ENCODE data around the gene CD8B2. TPM values are rescaled to one million over a fixed set of nuclear protein-coding genes. Genes with fewer than 3 reads are reported as not detected.

CD8B2 gene
- total RNA-seq, 1 experiment from 2014 or later, result not detected

DNA sequence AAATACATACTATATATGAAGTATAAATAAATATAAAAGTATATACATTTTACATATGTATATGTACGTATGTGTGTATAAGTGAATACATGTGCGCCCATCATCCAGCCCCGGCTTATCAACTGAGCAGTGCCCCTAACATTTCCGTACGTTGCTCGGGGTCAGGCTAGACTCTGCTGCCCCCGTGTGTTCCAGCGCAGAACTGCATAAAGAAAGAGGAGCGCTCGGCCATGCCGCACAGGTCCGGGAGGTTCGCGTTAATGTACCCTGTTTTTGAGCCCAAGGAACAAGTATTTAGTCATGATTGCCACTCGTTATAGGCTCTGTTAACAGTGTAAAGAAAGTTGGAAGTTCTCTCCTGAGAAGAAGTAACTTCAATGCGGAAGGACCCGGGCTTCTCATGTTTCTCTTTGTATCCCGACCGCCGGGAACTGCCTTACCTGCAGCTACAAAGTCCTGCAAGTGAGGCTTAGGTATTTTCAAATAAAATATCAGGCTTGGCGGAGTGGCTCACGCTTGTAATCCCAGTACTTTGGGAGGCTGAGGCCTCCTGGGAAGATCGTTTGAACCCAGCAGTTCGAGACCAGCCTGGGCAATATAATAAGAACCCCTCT is 55.7 kb downstream of the CD8B2 start (continued):
- no peak for TF ChIP-seq ZNF532 (CRISPR knock-in tag; IDR thresholded peaks at IDR 0.05; ENCODE audit: borderline replicate concordance)
- TF ChIP-seq ZNF317 (CRISPR knock-in tag; IDR thresholded peaks at IDR 0.05; ENCODE audit: borderline replicate concordance, low read depth), result no peak
- TF ChIP-seq EMX1 (CRISPR knock-in tag; IDR thresholded peaks at IDR 0.05), result no peak
- TF ChIP-seq FOXP1 (CRISPR knock-in tag; IDR thresholded peaks at IDR 0.05; ENCODE audit: borderline replicate concordance), result no peak
- no peak for TF ChIP-seq ERG (CRISPR knock-in tag; IDR thresholded peaks at IDR 0.05)
- no peak for TF ChIP-seq PREB (CRISPR knock-in tag; IDR thresholded peaks at IDR 0.05; ENCODE audit: borderline replicate concordance)
- TF ChIP-seq ETV6 (CRISPR knock-in tag; IDR thresholded peaks at IDR 0.05), result no peak

DNA sequence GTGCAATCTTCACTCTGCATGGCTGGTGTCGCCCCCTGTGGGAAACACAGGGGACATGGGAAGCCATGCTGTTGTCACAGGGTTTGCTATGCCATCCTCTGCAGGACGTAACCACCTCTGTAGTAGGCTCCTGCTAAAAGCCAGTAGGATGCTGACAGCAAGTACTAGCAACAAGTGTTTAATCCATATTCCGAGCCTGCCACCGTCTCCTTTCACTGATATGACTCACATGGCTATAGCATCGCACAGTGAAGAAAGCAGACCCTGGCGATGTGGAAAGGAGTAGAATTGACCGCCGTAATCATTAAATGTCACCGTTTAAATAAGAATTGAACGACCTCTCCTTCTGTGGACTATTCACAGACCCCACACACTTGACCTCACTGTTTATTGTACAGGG is 57.8 kb downstream of the CD8B2 start:
- Mint-ChIP-seq H3K4me3 (no peak overlapping the region), H3K36me3 (no peaks in the 10 kb centered on the region), H3K27me3 (ENCODE audit: low read depth) (no peaks in the 10 kb centered on the region), H3K4me1 (no peaks in the 10 kb centered on the region), H3K9me3 (no peaks in the 10 kb centered on the region), H3K27ac (no peak overlapping the region)
- CTCF ChIA-PET, result interaction anchor here (1.0 to 2.0 kb wide), 3 partner anchors 9 to 37 kb away, joined by 3 to 10 read pairs (median 9); no protein-coding TSS in a partner anchor
- DNase-seq (ENCODE audit: low spot score), result no peak
- no peak for ATAC-seq
- POLR2A ChIA-PET, result no interaction called here
- TF ChIP-seq NFATC4 (CRISPR knock-in tag; IDR thresholded peaks at IDR 0.05), result no peak
- TF ChIP-seq ZNF263 (CRISPR knock-in tag; IDR thresholded peaks at IDR 0.05; ENCODE audit: low read depth), result no peak
- no peak for TF ChIP-seq AR (CRISPR knock-in tag; IDR thresholded peaks at IDR 0.05)
- no peak for TF ChIP-seq ETV6 (CRISPR knock-in tag; IDR thresholded peaks at IDR 0.05)
- no peak for TF ChIP-seq NFYB (CRISPR knock-in tag; conservative IDR thresholded peaks at IDR 0.05; ENCODE audit: low read depth)
- TF ChIP-seq, protein P1, sequence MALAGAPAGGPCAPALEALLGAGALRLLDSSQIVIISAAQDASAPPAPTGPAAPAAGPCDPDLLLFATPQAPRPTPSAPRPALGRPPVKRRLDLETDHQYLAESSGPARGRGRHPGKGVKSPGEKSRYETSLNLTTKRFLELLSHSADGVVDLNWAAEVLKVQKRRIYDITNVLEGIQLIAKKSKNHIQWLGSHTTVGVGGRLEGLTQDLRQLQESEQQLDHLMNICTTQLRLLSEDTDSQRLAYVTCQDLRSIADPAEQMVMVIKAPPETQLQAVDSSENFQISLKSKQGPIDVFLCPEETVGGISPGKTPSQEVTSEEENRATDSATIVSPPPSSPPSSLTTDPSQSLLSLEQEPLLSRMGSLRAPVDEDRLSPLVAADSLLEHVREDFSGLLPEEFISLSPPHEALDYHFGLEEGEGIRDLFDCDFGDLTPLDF (CRISPR knock-in tag; IDR thresholded peaks at IDR 0.05), result no peak
- TF ChIP-seq PRDM15 (CRISPR knock-in tag; IDR thresholded peaks at IDR 0.05), result no peak
- TF ChIP-seq, protein P2, sequence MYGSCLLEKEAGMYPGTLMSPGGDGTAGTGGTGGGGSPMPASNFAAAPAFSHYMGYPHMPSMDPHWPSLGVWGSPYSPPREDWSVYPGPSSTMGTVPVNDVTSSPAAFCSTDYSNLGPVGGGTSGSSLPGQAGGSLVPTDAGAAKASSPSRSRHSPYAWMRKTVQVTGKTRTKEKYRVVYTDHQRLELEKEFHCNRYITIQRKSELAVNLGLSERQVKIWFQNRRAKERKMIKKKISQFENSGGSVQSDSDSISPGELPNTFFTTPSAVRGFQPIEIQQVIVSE (CRISPR knock-in tag; IDR thresholded peaks at IDR 0.05; ENCODE audit: borderline replicate concordance), result no peak
- TF ChIP-seq CREM (CRISPR knock-in tag; IDR thresholded peaks at IDR 0.05), result no peak
- TF ChIP-seq, protein P3, sequence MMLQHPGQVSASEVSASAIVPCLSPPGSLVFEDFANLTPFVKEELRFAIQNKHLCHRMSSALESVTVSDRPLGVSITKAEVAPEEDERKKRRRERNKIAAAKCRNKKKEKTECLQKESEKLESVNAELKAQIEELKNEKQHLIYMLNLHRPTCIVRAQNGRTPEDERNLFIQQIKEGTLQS (CRISPR knock-in tag; conservative IDR thresholded peaks at IDR 0.05), result no peak
